M059J (cell line): ENCODE data around the gene EZR. TPM values are rescaled to one million over a fixed set of nuclear protein-coding genes. Genes with fewer than 3 reads are reported as not detected.

Source experiments
- DNase-seq: peaks from one replicate; pipeline ENCODE4 v3.0.0-alpha.2; 2012; ENCODE audit warnings: low read depth
- total RNA-seq: library from RNA; depleted of rRNA; stranded (reverse); fragments of >200 nt; shearing (Covaris generic); gene quantifications from 2 replicates; pipeline ENCODE4 v1.2.3, GENCODE V29; 2014

EZR gene
- total RNA-seq, 1 experiment from 2014 or later, result 224 TPM

GRCh38 chr6:158817728-158818580 lies 1.2 kb downstream of the EZR start:
- peak; percentile 83 for DNase-seq

GRCh38 chr6:158816803-158817727 lies 2.1 kb downstream of the EZR start:
- DNase-seq, result peak; percentile 52

GRCh38 chr6:158816329-158816728 lies 2.8 kb downstream of the EZR start:
- no peak for DNase-seq

GRCh38 chr6:158815907-158816306 lies 3.3 kb downstream of the EZR start:
- no peak for DNase-seq

- DNase-seq, result no peak
These were observed 3.8 kb downstream of the EZR start for GRCh38 chr6:158815379-158815724.

- DNase-seq, result no peak
These were observed 6.1 kb downstream of the EZR start for GRCh38 chr6:158813032-158813431.

- DNase-seq, result no peak
These were observed 6.6 kb downstream of the EZR start for GRCh38 chr6:158812611-158813010.

- DNase-seq, result no peak
These were observed 8.7 kb downstream of the EZR start for GRCh38 chr6:158810155-158811095.

- no peak for DNase-seq
These were observed 10.1 kb downstream of the EZR start for GRCh38 chr6:158808941-158809678.

- no peak for DNase-seq
These were observed 10.7 kb downstream of the EZR start for GRCh38 chr6:158808442-158808833.

GRCh38 chr6:158807515-158808441 lies 11.4 kb downstream of the EZR start:
- DNase-seq, result no peak

GRCh38 chr6:158805698-158806377 lies 13.3 kb downstream of the EZR start:
- DNase-seq, result no peak

- DNase-seq, result no peak
These were observed 15.0 kb downstream of the EZR start for GRCh38 chr6:158804207-158804606.

- peak; percentile 54 for DNase-seq
These were observed 15.4 kb downstream of the EZR start for GRCh38 chr6:158803733-158804143.

- DNase-seq, result no peak
These were observed 17.4 kb downstream of the EZR start for GRCh38 chr6:158801655-158802294.

- DNase-seq, result peak; percentile 94
These were observed 19.9 kb downstream of the EZR start for GRCh38 chr6:158799051-158799792.

- DNase-seq, result no peak
These were observed 20.9 kb downstream of the EZR start for GRCh38 chr6:158798311-158798710.
